ENCODE measurements around the gene RPS6KA5.
"Not testable (repeated sequence)": the region's sequence is repeated elsewhere in the genome, so short reads cannot be mapped to it uniquely, and the experiment has no call there.

The RPS6KA5 gene

GRCh38 chr14:91060351-91061055 lies at the start of gene RPS6KA5:
Gene RPS6KA5 (minus strand): TSS chr14:91060641. CDS start chr14:91060434, 207 bp downstream.
- DNase-seq: peak; percentile 100

- no peak for DNase-seq
These were observed 48.6 kb upstream of the RPS6KA5 start for GRCh38 chr14:91108941-91109611.

DNA sequence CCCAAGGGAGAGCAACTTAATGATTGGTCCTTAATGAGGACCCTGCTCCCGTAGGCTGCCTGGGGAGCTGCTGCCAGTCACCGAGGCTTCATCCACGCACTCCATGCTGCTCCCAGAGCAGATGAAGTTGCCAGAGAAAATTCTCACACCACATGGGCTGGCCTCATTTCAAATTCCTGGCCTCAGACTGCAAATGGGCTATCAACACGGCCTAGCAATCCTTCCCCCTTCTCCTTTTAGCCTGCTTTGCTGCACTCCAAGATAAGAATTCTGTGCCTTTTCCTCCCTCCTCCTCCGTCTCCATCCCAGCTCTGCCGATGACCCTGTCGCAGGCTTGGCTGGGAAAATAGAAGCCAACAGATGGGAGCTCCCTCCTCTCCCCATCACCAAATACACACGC lies 42.7 kb upstream of the RPS6KA5 start:
- DNase-seq: no peak

DNA sequence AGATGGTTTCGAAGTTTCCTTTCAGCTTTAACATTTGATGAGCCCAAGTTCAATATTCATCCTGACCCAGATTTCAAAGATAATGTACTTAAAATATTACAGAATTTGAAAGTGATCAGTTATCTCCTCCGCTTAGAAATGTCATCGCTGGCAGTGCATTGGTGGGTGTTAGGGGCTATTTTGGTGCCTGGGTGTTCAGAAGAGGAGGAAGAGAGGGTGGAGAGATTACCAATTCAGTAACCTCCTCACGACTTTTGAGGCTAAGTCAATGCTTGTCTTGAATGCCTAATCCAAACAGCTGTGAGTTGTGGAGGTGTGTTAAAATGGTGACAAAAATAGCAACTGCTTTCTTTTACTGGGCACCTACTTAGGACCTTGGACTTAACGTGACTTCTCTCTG lies 39.7 kb upstream of the RPS6KA5 start:
- no peak for DNase-seq

- DNase-seq: no peak
These were observed 38.1 kb upstream of the RPS6KA5 start for GRCh38 chr14:91098591-91098990.

DNA sequence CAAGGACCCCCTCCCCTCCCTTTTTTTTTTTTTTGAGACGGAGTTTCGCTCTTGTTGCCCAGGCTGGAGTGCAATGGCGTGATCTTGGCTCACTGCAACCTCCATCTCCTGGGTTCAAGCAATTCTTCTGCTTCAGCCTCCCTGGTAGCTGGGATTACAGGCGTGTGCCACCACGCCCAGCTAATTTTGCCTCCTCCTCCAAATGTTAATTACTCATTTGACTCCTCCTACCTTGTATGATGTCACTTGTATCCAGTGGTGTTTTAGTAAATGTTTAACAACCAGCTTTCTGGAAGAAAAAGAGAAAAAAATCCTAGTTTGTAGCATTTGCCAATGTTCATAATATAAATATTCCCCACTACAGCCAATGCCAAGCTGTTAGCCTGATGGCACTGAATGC lies 37.2 kb upstream of the RPS6KA5 start:
- not testable (repeated sequence) for DNase-seq

DNA sequence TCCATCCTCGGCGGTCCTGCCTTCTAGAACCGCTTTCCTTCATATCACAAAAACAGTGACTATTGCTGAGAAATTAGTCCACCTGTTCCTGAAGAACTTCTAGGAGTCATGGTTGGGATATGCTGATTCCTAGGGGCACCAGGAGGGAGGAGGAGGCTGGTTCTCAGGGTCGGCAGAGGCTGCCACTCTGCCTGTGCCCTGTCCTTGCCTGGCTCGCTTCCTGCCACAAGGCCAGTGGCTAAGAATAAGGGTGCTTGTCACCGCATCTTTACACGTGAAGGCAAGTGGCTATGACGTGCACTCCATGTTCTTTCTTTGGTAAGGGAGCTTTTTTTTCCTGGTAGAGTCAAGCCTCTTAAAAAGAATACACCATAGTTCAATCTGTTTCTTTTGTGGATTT lies 34.7 kb upstream of the RPS6KA5 start:
- DNase-seq: no peak

DNA sequence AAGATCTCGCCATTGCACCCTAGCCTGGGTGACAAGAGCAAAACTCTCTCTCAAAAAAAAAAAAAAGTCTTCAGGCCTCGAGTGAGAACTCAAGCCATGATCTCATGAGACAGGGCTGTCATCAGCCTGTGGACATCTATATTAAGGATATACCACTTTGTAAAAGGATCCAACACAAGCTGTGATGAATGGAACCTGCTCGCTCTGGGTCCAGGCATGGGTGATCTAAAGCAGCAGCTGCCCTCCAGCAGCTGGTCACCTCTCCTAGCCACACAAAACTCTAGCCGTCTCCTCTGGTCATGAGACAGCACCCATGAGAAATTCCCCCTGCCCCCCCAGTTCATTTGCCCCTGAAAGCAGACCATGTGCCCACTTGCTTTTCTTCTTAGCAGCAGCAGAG lies 34.3 kb upstream of the RPS6KA5 start:
- no peak for DNase-seq

DNA sequence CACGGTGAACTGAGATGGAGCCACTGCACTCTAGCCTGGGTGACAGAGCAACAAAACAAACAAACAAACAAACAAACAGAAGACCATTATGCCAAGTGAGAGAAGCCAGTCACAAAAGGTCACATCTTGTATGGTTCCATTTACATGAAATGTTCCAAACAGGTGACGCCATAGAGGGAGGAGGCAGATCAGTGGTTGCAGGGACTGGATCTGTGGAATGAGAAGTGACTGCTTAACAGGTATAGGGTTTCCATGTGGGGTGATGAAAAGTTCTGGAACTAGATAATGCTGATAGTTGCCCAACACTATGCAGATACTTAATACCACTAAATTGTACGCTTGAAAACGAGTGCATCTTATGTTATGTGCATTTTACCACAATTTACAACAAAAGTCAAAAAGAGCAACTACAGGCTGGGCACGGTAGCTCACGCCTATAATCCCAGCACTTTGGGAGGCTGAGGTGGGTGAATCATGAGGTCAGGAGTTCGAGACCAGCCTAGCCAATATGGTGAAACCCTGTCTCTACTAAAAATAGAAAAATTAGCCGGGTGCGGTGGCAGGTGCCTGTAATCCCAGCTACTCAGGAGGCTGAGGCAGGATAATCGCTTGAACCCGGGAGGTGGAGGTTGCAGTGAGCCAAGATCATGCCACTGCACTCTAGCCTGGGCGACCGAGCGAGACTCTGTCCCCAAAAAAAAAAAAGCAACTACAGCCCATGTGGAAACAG lies 33.5 kb upstream of the RPS6KA5 start:
- DNase-seq: not testable (repeated sequence)

DNA sequence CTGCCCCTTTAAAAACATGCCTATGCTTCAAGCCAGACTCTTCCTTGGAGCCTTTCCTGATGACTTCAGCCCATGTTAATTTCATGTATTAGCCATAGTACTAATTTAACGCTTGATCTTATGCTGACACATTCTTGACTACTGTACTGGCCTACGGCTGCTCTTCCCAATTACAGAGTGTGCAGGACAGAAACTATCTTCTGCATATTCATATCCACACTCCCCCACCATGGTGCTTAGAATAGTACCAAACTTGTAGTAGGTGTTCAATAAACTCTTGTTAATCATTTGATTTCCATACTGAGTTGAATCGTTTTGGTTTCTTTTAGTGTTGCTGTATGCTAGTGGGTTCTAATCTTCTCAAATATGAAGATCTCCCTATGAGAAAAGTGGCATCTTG lies 31.6 kb upstream of the RPS6KA5 start:
- DNase-seq: no peak

DNA sequence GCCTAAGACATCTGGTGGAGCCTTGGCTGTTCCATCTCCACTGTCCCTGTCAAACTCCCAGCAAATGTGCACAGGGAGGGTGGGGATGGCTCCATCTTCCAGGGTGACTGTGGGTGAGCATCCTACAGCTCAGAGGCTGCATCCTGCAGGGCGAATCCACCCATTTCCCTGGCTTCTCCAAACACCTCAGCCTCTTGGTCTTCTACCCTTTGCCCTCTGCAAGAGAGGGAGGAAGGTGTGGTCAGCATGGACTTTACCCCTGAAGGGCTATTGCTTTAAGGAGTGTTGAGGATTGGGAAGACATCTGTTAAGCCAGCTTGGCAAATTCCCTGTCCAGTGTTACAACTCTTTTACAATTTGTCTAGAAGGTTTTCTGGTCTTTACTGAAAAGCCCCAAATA lies 30.3 kb upstream of the RPS6KA5 start:
- DNase-seq: no peak

GRCh38 chr14:91089958-91090535 lies 29.6 kb upstream of the RPS6KA5 start:
- DNase-seq: no peak

- no peak for DNase-seq
These were observed 28.3 kb upstream of the RPS6KA5 start for GRCh38 chr14:91088585-91089235.

DNA sequence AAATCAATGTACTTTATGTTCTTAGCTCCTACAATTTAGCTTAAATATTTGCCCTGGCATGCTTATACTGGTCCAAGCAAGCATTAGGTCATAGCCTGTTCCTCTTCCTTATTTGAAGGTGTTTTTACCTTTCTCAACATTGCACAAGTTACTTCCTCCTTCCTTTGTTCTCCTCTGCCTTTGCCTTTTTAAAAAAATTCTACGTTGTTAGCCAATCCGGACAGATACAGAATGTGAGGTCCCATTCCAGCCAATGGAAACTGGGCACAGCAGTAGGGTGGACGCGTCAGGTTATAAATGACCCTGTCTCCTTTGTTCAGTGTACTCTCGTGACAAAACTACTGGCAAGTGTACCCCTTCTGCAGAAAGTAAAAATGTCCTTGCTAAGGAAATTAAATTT lies 27.0 kb upstream of the RPS6KA5 start:
- not testable (repeated sequence) for DNase-seq

DNA sequence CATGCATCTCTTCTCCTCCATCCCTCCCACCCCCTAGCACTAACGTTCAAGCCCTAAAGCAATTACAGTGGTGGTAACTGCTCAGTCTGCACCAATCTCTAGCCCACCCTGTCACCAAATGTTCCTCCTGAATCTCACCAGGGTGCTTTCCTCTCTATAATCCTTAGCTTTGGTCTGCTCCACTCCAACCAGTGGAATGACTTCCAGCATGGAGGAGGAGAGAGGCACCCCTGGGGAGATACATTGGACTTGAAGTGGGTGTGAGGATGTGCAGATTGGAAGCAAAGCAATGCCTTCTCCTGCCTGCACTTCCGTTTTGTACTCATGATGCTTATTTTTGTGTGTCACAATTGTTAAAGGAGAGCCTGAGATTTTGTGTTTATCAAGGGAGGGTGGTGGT lies 24.1 kb upstream of the RPS6KA5 start:
- no peak for DNase-seq

DNA sequence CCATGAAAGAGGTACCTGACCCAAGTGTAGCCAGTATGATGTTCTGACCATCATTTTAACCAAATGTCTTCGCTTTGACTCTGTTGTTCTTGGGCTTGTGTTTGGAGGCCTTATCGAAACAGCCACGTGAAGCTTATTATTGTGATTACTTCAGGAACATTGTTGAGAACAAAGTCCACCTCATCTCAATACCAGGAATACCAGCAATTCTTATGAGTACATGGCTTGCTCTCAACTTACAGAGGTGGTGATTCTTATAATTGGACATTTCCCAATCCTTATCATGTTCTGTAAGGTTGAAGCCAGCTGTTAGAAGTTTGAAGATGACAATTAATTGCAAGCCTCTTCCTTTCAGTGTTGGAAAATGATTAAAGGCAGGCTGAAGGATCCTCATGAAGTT lies 21.8 kb upstream of the RPS6KA5 start:
- DNase-seq: no peak

DNA sequence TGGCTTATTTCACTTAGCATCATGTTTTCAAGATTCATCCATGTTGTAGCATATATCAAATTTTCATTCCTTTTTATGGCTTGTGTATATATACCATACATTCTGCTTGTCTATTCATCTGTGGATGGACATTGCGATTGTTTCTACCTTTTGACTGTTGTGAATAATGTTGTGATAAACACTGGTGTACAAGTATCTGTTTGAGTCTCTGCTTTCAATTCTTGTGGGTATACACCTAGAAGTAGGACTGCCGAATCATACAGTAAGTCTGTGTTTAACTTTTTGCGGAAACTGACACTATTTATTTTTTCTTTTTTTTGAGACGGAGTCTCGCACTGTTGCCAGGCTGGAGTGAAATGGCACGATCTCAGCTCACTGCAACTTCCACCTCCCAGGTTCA lies 19.6 kb upstream of the RPS6KA5 start:
- no peak for DNase-seq

DNA sequence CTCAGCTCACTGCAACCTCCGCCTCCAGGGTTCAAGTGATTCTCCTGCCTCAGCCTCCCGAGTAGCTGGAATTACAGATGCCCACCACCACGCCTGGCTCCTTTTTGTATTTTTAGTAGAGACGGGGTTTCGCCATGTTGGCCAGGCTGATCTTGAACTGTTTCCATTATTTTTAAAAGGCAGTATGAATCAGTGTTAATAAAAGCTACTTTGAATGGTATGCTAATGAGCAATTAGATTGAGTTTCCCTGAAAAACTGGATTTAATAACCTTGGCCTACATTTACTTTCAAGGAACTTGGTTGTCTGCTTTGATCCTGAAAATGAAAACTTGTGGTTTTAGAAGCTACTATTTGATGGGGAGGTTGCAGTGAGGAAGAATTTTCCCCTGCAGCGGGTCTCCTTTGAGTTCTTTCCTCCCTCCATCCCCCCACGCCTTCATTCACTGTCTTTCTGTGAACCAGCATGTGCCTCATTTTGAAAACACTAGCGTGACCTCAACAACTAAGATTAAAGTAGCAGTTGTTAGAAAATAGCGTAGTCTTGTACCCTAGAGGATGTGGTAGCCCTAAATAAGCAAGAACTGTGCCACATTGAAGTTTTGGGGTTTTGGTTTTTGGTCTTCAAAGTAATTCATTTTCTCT lies 17.8 kb upstream of the RPS6KA5 start:
- peak; percentile 24 to 35 for DNase-seq

DNA sequence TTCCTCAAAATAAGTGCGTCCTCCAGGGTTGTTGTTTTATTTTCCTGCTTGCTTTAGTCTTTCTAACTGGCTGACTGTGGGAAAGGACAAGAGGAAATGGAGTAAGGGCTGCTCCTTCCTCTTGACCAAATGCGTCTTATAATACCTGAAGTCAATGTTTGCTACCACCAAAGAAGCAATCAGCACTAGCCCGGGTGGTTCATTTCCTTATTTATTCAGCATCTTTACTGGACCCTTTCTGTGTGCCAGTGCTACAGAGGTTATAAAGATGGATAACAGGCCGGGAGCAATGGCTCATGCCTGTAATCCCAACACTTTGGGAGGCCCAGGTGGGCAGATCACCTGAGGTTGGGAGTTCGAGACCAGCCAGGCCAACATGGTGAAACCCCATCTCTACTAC lies 15.1 kb upstream of the RPS6KA5 start:
- DNase-seq: no peak

DNA sequence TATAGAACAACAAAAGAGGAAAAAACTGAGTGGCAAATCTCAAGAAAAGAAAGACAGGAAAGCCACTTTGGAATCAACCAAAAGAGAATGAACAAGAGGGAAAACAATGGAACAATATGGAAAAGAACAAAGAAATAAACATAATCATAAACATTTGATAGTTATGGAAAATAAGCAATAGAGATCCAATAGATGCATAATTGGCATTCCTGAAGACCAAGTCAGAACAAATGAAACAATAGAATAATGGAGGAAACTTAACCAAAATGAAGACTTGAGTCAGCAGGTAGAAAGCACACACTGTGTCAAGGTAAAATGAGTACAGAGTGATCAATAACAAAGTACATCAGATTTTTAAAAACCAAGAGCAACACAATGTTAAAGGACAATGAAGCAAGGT lies 10.1 kb upstream of the RPS6KA5 start:
- no peak for DNase-seq

DNA sequence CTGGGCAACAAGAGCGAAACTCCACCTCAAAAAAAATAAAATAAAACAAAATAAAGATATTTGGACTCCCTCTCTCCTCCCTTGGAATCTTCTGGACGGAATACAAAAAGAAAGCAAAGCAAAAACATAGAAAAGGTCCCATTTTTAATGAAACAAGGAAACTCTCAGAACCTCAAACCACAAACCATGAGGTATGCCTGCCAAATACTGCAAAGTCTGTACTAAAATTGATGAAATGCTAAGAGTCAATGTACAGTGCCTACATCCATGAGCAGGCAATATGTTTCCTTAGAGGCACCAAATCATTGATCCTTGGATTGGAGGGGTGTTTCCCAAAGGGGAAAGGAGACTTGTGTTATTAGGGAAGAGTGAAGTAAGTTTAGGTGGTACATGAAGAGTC lies 8.2 kb upstream of the RPS6KA5 start:
- DNase-seq: no peak

GRCh38 chr14:91067186-91067585 lies 6.7 kb upstream of the RPS6KA5 start:
- peak; percentile 22 to 25 for DNase-seq

DNA sequence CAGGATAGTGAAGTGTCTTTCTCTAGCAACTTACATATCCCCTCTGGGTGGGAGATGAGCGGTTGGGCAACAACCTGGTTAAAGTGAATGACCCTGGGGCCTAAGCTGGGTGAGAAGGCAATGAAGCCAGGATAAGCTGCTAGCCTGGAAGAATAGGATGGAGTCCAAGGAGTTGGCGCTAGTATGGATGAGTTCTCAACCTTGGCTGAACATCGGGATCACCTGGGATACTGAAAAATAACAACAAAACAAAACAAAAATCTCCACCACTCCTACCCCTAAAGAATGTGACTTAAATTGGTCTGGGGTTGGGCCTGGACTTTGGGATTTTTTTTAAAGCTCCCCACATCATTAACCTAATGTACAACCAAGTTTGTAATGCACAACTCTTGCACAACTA lies 4.8 kb upstream of the RPS6KA5 start:
- DNase-seq: no peak

All from activated CD4-positive, alpha-beta T cell treated with anti-CD3 and anti-CD28 coated beads, Interleukin-2, amount 50 U/mL, for 4 hours (primary cell).